GM18867 (cell line): ENCODE results near the gene ACAN.

ENCODE experiments used
- ATAC-seq: cut with Tn5 transposase; IDR thresholded peaks from one replicate; pipeline ENCODE4 v1.9.1; 2021; ENCODE audit warnings: mild to moderate bottlenecking, moderate library complexity; ENCODE audit not compliant: unreplicated experiment

ACAN gene

DNA sequence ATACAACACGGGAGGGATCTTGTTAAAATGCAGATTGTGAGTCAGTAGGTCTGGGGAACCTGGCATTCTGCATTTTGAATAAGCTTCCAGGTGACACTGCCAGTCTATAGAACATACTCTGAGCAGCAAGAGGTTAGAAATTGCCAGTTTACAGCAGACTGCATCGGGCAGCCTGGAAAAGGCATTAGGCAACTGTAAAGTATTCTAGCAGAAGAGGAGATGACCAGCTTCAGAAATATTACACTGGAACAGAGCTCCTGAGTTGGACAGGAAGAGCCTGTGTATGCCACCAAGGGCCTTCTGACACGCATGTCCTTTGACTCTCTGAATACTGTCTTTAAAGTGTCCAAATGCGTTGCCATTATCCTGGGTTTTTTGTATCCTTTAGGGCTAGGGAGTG is 2.5 kb upstream of the ACAN start:
- no peak for ATAC-seq

GRCh38 chr15:88802250-88802990 is 816 bp upstream of the ACAN start:
- no peak for ATAC-seq

GRCh38 chr15:88802991-88803240 is 320 bp upstream of the ACAN start:
- no peak for ATAC-seq

GRCh38 chr15:88803920-88804247 is 648 bp downstream of the ACAN start:
- ATAC-seq, result no peak

DNA sequence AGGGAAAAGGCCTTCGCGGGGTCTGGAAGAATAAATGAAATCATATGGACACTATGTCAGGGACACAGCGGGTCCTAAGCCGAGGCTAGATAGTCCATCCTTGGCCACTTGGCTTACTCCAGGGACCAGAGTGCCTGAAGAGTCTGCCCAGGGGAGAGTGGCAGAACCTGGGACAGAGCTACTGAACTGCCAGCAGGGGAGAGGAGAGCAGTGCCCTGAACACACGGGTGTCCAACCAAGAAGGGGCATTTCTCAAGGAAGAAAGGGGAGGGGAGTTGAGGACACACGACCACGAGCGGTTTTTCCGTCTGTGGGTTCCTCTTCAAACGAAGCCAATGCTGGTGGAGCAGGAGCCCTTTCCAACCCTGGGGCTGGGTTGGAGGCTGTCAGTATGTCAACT is 1.0 kb downstream of the ACAN start:
- no peak for ATAC-seq

GRCh38 chr15:88805031-88805780 is 2.0 kb downstream of the ACAN start:
- no peak for ATAC-seq

- ATAC-seq, result no peak
Measured at GRCh38 chr15:88810446-88810845, 7.2 kb downstream of the ACAN start.

DNA sequence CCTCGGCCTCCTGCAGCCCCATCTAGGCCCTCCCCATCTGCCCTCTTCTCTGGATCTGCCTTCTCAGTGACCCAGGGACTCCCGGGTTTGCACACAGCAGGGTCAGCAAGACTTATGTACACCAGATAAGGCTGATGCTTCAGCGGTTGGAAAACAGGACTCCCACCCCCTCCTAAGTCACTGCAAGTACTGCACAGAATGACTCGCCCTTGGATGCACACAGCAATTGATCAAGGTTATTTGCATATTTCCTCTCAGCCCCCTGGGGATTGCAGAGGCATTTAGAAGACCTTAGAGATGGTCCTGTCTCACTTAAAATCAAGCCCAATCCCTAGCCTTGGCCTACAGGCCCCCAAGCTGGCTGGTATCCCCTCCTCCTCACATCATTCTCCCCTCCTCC is 8.9 kb downstream of the ACAN start:
- no peak for ATAC-seq

DNA sequence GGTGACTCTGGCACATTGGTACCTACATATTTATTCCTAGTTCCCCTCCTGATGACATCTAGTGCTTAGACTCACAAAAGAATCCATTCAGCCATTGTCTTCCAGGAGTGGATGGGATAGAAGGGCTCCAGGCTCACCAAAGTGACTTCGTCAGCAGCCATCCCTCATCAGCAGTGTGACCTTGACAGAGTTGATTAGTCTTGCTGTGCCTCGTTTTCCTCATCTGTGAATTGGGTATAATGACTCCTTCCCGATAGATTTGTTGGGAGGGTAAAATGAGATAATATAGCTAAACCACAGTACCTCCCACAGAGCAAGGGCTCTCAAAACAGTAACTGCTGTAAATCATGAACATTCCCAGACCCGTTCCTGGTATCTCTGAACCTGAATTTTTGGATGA is 10.7 kb downstream of the ACAN start:
- no peak for ATAC-seq

DNA sequence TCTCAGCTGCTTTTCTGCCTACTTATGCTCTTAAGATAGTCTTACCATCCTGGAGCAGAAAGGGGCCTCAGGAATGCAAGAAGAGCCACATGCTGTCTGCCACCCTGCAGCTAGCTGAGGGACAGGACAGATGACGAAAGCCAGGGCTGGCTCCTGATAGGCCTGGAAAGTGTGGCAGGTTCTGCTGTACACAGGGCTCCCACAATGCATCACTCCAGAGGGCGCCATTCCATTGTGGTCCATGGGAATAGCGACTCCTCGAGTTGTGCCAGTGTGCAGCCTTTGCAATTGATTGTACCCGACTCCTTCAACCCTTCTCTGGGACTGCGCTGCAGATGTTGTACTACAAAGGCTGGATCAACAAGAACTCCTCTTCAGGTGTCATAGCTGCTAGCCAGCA is 11.2 kb downstream of the ACAN start:
- ATAC-seq, result no peak

- no peak for ATAC-seq
Measured at GRCh38 chr15:88818920-88819319, 15.7 kb downstream of the ACAN start.

- no peak for ATAC-seq
Measured at GRCh38 chr15:88821993-88822392, 18.8 kb downstream of the ACAN start.

GRCh38 chr15:88828791-88829190 is 25.6 kb downstream of the ACAN start:
- ATAC-seq, result no peak

DNA sequence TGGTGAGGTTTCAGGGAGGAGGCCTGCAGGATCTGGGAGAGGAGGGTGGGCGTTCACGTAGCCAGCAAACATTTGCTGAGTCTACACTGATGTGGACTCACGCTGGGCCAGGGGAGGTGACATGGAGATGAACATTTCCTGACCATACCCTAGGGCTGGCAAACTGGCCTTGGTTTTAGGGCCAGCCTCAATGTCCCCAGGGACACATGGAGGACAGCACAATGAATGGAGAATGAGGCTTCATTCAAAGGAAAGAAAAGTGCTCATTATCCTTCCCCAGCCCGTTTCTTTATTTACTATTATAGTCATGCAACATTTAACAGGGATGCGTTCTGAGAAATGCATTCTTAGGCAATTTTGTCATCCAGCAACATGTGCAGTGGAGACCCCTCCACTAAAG is 26.8 kb downstream of the ACAN start:
- ATAC-seq, result no peak

DNA sequence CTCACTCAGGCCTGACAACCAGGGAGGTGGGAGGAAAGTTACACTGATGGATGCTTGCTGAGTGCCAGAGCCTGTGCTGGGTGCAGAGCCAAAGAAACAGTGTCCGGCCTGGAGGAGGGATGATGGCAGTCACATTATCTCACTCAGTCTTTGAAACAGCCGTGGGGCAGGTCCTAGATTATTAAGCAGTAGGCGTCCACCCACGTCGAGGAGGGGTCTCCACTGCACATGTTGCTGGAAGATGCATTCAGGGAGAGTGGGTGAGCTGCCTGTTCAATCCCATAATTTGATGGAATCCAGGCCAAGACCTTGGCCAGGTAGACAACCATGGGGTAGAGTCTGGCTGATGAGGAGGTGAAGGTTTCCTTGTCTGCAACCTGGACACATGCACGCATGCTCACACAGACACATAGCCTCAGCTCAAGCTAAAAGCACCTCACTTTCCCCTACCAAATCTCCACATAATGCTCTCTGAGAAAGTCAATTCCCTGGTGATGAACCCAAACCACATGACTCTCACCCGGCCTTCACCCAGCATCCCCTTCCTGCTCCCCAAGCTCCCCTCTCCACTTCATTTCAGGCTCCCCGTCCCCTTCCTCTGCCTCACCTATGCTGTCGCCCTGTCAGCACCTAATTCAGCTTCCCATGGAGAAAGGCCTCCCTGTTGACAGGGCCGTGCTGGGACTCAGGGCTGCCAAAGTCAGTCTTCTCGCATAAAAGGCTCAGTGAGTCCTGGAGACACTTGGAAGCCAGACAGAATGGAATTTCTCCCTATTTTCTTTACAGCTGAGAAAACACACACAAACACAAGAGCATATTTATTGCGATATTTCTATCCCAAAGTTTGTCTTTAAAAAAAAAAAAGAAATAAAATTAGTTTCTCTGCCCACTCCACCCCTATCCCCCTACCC is 29.8 kb downstream of the ACAN start:
- ATAC-seq, result no peak

- ATAC-seq, result no peak
Measured at GRCh38 chr15:88833731-88834100, 30.5 kb downstream of the ACAN start.

GRCh38 chr15:88834211-88834812 is 31.1 kb downstream of the ACAN start:
- no peak for ATAC-seq

- no peak for ATAC-seq
Measured at GRCh38 chr15:88835119-88835518, 31.9 kb downstream of the ACAN start.

DNA sequence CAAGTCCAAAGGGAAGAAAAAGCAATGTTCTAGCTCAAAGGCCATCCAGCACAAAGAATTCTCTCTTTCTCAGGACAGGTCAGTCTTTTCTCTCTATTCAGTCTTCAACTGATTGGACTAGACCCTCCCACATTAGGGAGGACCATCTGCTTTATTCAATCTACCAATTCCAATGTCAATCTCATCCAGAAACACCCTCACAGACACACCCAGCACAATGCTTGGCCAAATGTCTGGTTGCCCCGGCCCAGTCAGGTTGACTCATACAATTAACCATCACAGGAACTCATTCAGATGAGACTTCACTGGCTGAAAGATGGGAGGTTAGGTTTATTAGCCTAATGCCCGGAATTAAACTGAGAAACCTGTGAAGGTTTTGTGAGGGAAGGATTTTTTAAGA is 32.4 kb downstream of the ACAN start:
- no peak for ATAC-seq

DNA sequence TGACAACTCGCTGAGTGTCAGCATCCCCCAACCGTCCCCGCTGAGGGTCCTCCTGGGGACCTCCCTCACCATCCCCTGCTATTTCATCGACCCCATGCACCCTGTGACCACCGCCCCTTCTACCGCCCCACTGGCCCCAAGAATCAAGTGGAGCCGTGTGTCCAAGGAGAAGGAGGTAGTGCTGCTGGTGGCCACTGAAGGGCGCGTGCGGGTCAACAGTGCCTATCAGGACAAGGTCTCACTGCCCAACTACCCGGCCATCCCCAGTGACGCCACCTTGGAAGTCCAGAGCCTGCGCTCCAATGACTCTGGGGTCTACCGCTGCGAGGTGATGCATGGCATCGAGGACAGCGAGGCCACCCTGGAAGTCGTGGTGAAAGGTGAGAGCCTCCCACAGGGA is 35.4 kb downstream of the ACAN start:
- ATAC-seq, result no peak

- ATAC-seq, result no peak
Measured at GRCh38 chr15:88839146-88839545, 35.9 kb downstream of the ACAN start.

DNA sequence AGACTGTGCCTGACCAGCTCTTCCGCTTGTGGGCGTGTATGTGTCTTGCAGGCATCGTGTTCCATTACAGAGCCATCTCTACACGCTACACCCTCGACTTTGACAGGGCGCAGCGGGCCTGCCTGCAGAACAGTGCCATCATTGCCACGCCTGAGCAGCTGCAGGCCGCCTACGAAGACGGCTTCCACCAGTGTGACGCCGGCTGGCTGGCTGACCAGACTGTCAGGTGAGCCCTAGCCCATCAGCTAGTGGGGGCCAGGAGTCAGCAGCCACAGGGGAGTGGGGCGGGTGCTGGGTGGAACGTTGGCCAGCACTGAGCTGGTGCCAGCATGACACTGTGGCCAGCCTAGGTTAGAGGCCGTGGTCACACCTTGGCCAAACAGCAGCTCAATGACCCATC is 36.7 kb downstream of the ACAN start:
- no peak for ATAC-seq
